ENCODE measurements around the gene CTNNA3.

- TF ChIP-seq CTCF (IDR thresholded peaks at IDR 0.05; ENCODE audit: low read depth, low read length, missing input control) (no peak), RAD21 (IDR thresholded peaks at IDR 0.05) (no peak), MAX (IDR thresholded peaks at IDR 0.05) (no peak), REST (IDR thresholded peaks at IDR 0.05) (no peak), TAF1 (conservative IDR thresholded peaks at IDR 0.05) (no peak), JUND (IDR thresholded peaks at IDR 0.05) (no peak), YY1 (IDR thresholded peaks at IDR 0.05) (no peak), ZBTB33 (IDR thresholded peaks at IDR 0.05) (no peak), NR2F2 (IDR thresholded peaks at IDR 0.05) (no peak)
These were observed 1041.1 kb downstream of the CTNNA3 start for GRCh38 chr10:66654861-66655260.
